Activated CD8-positive, alpha-beta memory T cell treated with anti-CD3 and anti-CD28 coated beads, Interleukin-2, amount 50 U/mL, for 24 hours (primary cell): ENCODE results near the gene CFAP97D2.
A peak's percentile ranks its signal among the peaks of the same experiment; 100 is the strongest.
"Not testable (repeated sequence)": the region's sequence is repeated elsewhere in the genome, so short reads cannot be mapped to it uniquely, and the experiment has no call there.

Experiments used
- DNase-seq: peaks from one replicate; pipeline ENCODE4 v3.0.0-alpha.2; 2020; ENCODE audit errors: extremely low read depth

The CFAP97D2 gene

GRCh38 chr13:114234645-114235421 is 55.8 kb downstream of the CFAP97D2 start, which contains the start of gene CDC16:
TSS of gene CDC16 (plus strand) at chr13:114234897. CDS start at chr13:114235085, 188 bp downstream.
- DNase-seq: peak; percentile 80

GRCh38 chr13:114235697-114236096 is 56.6 kb downstream of the CFAP97D2 start:
- no peak for DNase-seq

GRCh38 chr13:114236227-114236626 is 57.2 kb downstream of the CFAP97D2 start:
- DNase-seq: no peak

GRCh38 chr13:114237415-114238112 is 58.5 kb downstream of the CFAP97D2 start:
- no peak for DNase-seq

GRCh38 chr13:114241918-114242317 is 62.9 kb downstream of the CFAP97D2 start:
- no peak for DNase-seq

- no peak for DNase-seq
These were observed 64.9 kb downstream of the CFAP97D2 start for GRCh38 chr13:114243971-114244370.

- DNase-seq: no peak
These were observed 65.6 kb downstream of the CFAP97D2 start for GRCh38 chr13:114244637-114245036.

GRCh38 chr13:114248011-114248410 is 69.0 kb downstream of the CFAP97D2 start:
- DNase-seq: no peak

- DNase-seq: no peak
These were observed 70.0 kb downstream of the CFAP97D2 start for GRCh38 chr13:114249077-114249476.

- not testable (repeated sequence) for DNase-seq
These were observed 72.8 kb downstream of the CFAP97D2 start for GRCh38 chr13:114251639-114252440.

- no peak for DNase-seq
These were observed 77.5 kb downstream of the CFAP97D2 start for GRCh38 chr13:114256547-114256946.

- DNase-seq: no peak
These were observed 78.0 kb downstream of the CFAP97D2 start for GRCh38 chr13:114257014-114257413.

- no peak for DNase-seq
These were observed 79.5 kb downstream of the CFAP97D2 start for GRCh38 chr13:114258589-114258988.

- no peak for DNase-seq
These were observed 80.3 kb downstream of the CFAP97D2 start for GRCh38 chr13:114259374-114259773.

- DNase-seq: no peak
These were observed 80.9 kb downstream of the CFAP97D2 start for GRCh38 chr13:114259974-114260373.

- no peak for DNase-seq
These were observed 81.8 kb downstream of the CFAP97D2 start for GRCh38 chr13:114260814-114261213.

GRCh38 chr13:114261328-114261965 is 82.4 kb downstream of the CFAP97D2 start:
- no peak for DNase-seq

GRCh38 chr13:114263578-114263977 is 84.5 kb downstream of the CFAP97D2 start:
- no peak for DNase-seq

GRCh38 chr13:114264313-114264712 is 85.3 kb downstream of the CFAP97D2 start:
- DNase-seq: not testable (repeated sequence)

- no peak for DNase-seq
These were observed 86.0 kb downstream of the CFAP97D2 start for GRCh38 chr13:114264886-114265611.

GRCh38 chr13:114266241-114266640 is 87.2 kb downstream of the CFAP97D2 start:
- no peak for DNase-seq
